G401.6 (cell line): Measurements from ENCODE around the gene SLC22A15.
"Not testable (repeated sequence)": the region's sequence is repeated elsewhere in the genome, so short reads cannot be mapped to it uniquely, and the experiment has no call there.

Source experiments
- FAIRE-seq: peaks from 2 replicates; lab custom pipeline; 2012; peaks lifted over from hg19 to GRCh38; lab: Jason Lieb, UNC

Gene SLC22A15

DNA sequence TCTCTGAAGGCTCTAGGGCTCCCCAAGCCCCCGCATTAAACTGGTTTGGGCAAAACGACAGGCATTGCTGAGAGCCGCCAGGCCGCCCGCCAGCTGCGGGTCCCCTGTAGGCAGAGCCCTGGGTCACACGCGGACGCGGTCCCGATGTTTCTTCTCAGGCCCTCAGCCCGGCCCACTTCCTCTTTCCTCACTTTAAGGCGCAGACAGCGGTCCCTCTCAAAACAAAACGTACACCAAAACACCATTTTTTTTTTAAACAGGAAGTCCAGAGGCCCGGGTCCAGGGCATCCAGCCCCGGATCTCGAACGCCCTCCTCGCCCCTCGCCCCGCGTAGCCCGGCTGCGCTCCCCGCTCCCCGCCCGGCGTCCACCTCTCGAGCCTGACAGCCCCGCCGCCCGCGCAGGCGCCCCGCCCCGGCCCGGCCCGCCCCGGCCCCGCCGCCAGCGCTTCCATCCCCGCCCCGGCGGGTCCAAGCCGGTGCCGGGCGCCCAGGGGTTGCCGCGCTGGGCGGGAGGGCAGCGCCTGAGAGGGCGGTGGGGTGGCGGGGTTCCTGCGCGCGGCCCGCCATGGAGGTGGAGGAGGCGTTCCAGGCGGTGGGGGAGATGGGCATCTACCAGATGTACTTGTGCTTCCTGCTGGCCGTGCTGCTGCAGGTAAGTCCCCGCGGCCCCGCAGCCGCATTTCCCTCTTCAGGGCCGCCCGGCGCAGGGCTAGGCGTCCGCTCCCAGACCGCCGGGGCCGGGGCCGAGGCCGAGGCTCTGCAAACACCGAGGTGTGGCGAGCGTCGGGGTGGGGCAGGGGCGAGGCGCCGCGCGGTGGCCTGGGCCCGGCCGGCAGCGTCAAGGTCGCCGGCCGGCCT, at the start of gene SLC22A15:
SLC22A15 (plus strand) TSS at position 452 of the 859 bp plus-strand sequence; CDS start at position 567, 115 bp downstream.
- no peak for FAIRE-seq

DNA sequence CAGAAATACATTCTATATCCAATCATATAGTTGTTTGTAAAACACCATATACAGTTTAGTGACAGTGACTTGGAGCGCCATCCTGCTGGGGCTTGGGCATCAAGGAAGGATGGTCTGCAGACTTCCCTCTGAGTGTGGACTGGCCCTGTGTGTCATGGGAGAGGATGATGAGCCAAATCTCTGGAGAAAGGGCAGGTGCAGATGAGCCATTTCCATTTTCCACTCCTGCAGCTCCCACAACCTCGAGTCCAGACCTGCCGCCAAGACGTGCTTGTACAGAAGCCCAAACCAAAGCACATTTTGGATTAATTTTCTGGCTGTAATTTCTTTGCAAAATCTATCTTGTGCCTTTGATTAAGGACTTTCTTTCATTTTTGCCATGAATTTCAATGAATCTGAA, 48.3 kb upstream of the SLC22A15 start:
- no peak for FAIRE-seq

DNA sequence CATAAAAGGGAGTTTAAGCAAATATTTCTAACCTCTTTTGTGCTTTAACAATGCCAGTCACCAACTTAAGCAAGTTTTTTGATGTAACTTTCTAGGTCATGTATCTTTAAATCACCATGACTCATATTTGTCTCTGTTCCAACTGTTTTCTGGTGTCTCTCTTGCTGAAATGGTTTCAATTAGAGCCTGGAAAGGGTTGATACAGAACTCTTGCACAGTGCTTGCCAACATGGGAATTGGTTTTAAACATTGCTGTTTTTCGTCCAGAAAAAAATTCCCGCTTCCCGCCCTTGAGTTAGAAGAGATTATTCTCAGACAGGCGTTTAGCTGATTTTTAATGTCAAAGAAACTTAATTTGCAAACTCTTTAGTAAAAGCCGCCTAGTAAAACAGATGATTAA, 46.4 kb upstream of the SLC22A15 start:
- no peak for FAIRE-seq

DNA sequence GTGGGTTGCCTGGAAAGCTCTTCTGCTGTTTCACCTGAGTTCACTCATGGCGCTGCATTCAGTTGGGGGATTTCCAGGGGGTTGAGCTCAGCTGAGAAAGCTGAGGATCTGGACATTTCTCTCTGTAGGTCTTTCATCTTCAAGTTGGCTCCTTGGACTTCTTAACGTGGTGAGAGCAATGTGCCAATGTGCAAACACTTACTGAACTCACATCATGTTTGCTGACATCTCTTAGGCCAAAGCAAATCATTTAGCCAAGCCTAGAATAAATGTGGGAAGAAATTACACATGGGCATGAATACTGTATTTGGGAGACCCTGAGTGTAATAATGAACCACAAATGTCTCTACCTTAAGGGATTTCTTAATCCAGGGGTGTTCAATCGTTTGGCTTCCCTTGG, 42.7 kb upstream of the SLC22A15 start:
- no peak for FAIRE-seq

DNA sequence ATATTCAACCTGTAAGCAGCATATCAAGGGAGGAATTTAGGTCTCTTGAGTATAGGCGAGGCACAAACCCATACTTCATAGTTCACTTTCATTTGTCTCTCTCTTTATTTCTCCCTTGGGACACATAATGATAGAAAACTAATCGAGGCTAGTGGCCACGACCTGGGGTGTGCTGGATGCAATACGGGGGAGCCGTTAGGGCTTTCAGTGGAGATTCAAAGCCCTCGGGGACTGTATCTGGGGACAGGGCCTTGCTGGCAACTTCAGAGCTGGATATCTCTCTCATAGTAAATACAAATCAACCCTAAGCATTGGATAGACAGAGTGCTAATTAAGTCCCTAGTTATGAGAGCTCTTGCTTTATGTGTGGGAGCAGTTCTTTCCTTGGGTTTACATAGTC, 36.9 kb upstream of the SLC22A15 start:
- no peak for FAIRE-seq

DNA sequence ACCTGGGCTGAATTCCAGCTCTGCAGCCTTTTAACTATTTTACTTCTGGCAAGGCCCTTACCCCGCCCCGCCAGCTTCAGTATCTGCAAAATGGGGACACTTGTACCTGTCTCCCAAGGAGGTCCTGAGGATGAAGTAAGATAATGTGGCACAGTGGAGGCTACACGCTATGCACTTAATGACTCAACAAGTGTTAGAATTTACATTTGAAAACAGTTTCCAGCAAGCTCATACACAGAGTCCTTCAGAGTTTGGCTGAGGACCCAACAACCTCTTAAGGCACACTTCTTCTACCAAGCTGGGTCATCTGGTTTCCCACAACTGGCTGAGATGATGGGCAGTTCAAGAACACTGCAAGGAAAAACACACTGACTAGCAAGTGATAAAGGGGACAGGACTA, 30.2 kb upstream of the SLC22A15 start:
- FAIRE-seq: no peak

DNA sequence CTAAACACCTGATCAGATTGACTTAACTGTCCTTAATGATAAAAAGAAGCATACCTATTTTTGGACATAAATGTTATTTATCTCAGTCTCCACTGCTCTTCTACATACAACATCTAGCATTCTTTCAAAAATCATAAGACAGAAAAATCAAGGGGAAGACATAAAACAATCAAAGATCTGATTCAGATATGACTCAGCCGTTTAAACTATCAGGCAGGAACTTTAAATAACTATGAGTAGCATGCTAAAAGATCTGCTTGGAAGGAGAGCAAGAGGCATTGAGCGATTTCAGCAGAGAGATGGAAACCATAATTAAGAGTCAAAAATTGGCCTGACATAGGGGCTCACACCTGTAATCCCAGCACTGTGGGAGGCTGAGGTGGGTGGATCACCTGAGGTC, 27.2 kb upstream of the SLC22A15 start:
- FAIRE-seq: no peak

DNA sequence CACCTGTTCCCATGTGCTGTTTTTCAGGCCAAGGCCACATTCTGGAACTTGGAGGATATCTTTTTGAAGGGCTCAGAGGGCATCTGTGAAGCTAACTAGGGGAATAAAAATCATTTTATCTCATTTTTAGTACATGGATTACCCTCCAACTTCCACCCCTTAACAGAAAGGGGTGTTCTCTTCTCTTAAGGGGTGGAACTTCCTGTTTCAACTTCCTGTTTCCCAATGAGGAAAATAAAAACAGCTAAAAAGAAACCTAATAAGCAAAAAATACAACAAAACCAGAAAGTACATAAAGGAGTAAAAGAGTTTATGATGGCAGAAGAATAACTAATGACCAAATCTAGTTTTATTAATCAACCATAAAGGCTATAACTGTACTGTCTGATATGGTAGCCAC, 24.8 kb upstream of the SLC22A15 start:
- FAIRE-seq: no peak

DNA sequence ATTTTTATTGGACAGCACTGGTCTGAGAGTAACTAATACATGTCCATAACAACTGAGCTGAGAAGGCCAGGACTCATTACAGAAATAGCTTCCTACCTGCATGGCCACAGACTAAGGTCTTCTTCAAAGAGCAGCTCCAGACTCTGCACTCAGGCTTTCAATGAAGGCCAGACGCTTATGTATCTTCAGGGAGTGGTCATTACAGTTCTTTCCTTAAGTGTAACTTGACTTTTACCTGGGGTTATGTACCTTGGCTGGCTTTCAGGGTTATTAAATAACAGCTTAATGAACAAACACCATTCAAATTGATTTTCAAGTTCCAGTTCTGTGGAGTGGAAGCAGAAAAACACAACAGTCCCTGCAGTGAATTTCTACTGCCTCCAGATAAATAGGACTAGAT, 23.8 kb upstream of the SLC22A15 start:
- no peak for FAIRE-seq

DNA sequence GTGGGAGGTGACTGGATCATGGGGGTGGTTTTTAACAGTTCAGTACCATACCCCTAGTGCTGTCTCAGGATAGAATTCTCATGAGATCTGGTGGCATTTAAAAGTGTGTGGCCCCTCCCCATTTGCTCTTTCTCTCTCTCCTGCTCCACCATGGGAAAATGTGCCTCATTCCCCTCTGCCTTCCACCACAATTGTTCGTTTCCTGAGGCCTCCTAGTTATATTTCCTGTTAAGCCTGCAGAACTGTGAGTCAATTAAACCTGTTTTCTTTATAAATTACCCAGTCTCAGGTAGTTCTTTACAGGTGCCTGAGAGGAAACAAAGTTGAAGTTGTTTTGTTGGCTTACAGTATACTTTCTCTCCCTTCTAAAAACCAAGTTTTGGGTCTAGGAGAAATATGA, 23.1 kb upstream of the SLC22A15 start:
- no peak for FAIRE-seq

DNA sequence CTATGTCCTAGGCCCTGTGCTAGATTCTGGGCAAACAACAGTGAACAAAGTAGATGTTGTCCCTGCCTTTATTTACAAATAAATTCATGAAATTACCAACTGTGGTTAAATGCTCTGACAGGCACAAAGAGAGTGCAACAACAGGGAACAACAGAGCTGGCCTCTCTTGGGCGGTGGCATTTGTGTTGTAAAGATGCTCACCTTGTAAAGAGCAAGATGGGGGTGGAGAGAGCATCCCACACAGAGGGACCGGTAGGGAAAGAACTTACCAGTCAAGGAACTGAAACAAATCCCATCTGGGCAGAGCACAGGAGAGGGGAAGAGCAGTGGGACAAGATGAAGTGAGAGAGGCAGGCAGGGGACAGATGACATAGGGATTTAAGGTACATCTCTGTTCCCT, 21.6 kb upstream of the SLC22A15 start:
- FAIRE-seq: no peak

DNA sequence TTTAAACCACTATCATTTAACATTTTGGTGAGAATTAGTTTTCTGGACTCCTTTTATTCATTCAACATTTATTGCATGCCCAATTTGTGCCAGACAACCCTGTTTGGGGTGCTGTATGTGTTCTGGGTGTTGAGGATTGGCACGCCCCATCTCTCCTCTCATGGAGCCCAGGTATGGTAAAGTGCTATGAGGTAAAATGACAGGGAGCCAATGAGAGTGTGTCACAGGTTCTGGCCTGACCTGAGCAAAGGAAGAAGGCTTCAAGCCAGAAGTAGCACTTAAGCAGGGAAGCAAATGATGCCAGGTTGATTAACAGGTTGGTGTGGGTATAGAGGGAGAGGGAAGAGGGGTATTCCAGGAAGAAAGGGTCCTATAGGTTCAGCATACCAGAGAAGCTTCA, 21.1 kb upstream of the SLC22A15 start:
- no peak for FAIRE-seq

DNA sequence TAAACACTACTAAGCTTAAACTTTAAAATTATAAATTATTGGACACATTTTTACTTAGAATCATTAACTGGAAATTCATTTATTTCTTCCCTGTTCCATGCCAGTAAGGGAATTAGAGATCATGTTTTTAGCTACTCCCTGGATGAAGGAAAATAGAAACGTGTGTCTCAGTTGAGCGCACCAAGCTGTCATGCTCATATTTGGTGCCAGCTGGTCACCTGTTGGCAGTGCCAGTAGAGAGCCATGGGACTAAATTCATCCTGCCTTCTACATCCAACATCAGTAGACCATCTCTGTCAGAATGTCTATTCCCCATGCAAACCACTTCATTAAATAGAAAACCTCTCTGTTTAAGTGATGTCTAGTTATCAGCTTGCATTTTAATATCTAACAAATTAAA, 17.4 kb upstream of the SLC22A15 start:
- FAIRE-seq: no peak

DNA sequence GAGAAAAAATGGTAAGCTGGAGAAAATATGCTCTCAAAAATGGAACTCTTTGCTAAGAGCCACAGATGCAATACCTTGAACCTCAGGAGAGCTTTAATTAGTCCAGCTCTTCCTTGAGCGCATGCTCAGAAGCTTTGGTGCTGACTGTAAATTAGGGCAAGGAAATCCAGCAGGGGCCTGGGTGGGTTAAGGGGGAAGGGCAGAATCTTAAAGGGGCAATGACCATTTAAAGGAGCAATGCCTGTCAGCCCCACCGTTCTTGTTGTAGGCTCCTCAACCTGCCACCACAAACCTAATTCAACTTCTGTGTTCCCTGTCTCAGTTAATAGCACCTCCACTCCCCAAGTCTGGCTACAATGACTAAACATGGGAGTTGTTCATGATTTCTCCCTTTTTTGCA, 6.8 kb upstream of the SLC22A15 start:
- no peak for FAIRE-seq

DNA sequence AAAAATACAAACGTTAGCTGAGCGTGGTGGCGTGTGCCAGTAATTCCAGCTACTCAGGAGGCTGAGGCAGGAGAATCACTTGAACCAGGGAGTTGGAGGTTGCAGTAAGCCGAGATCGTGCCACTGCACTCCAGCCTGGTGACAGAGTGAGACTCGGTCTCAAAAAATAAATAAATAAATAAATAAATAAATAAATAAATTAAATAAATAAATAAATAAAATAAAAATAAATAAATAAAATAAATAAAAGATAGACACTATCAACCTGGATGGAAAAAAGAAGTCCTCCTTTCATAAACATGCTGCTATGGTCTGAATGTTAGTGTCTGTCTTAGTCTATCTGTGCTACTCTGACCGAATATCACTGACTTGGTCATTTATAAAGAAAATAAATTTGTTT, 4.5 kb upstream of the SLC22A15 start:
- not testable (repeated sequence) for FAIRE-seq

DNA sequence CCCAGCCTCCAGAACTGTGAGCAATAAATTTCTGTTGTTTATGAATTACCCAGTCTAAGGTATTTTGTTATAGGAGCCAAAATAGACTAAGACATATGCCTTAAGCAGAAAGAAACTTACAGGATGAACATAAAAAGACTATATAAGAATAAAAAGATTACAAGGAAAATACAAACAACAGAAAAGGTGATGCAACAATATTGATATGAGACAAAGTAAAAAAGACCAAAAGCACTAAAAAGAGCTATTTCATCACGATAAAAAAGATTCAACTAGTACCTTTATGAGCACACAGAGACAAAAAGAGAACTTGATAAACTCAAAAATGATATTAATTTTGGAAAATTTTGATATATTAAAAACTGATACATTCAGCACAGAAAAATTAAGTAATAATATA, 3.2 kb upstream of the SLC22A15 start:
- FAIRE-seq: no peak

DNA sequence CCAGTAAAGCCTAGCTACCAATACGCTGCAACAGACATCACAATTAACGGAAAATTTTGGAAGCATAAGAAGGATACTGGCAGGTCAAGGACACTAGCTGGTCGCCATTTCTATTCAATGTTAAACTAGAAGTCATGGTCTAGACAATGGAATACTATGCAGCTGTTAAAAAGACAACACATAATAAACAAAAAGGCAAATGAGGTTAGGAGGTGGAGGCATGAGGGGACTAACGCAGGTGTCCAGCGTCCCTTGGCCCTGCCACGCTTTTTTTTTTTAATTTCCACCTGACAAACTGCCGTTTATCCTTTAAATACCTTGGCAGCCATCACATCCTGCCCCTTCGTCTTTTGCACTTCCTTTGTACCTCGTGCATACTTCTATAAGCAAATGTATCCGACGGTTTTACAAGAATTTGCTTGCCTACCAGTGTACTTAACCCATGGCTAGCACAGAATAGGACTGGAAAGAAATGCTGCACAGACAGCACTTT, 698 bp upstream of the SLC22A15 start:
- FAIRE-seq: no peak

DNA sequence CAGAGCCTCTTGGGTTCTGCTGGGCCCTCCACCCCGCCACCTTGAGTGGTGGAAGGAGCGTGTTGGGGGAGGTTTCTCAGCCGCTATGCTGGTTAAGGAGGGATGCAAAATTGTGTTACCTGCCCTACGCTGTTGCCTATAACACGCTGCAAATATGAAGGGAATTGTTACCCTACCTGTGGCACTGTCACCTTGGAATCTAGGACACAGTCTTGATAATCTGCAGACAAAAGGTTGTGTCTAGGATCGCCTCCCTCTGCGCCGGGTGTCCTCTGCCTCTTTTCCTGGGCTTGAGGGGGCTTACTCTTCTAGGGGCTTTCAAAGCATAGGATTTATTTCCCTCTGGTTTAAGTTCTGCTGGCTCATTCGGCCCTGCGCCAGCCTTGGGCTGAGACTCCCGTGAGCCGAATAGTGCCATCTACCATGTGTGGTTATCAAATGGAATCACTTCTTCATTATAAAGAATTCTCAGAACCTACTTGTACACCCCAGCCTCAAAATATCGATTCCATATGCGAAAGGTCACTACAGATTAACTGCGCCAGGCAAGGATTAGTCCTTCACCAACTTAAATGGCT, 697 bp downstream of the SLC22A15 start:
- FAIRE-seq: no peak

DNA sequence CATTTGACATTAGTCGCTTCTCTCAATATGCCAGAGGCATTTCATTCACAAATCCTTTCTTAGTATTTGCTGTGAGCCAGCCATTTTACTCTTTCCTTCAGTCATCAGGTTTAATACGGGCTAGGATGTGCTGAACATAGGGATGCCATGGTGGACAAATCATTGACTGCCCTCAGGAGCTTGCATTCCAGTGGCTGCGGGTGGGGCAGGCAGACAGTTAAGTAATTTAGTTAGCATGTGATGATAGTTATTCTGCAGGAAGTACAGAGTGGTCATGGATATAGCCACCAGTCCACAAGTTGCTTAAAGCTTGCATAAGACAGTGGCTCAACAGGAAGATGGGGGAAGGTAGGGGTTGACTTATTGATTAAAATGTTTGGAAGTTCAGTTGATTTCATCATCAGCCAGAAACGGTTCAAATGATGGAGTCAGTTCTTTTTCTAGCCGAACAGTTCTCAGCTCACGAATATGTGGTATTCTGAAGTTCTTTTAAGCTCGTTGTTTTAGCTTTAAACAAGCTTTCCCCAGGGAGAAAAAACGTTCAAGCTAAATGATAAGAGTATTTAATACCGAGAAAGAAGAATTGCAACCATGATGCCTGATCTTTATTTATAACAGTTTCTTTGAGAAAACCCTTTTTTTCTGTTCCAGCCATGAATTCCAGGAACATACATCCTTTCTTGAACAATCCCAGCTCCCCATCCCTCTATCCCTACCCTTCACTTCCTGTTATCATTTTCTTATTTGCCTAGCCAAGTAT, 1.4 kb downstream of the SLC22A15 start:
- FAIRE-seq: no peak

DNA sequence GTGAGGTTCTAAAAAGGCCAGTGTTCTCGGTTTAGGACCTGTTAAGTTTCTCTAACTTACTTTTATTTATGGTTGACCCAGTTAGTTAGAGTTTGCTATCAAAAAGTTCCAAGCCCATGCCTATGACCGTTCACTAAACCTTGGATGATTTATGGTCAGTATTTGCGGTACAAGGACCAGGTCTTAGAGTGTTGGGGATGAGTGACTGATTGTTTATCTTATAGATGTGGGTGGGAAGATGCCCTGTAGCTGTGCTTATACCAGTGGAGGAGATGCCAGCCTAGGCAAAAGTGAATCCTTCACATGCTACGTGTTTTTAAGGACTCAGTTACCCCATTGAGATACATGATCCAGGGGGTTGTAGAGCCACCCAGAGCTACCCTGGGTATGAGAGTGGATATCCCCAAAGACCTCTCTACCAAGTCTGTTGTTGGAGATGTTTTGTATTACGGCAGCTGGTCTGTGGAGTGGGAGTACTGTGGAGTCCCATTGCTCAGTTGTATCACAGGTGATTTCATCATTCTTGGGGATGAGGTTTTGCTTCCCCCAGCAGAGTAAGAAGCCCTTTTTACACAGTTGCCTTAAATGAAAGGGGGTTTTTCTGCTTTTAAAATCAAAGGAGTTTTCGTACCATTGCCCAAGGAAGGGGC, 2.1 kb downstream of the SLC22A15 start:
- no peak for FAIRE-seq

DNA sequence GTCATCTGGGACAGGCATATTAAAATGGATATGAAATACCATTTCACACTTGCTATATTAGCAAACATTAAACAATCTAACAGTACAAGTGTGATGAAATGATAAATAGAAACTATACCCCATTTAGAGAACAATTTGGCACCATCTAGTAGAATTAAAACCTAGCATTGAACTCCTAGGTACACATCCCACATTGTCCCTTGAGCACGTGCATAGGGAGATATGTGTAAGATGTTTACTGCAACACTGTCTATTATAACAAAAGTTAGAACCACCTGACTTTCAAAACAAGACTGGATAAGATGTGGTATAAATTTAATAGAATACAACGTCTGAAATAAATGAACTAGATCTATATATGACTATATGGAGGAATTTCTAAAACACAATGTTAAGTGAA, 3.8 kb downstream of the SLC22A15 start:
- FAIRE-seq: no peak
